ENCODE results near the gene ANG.
A peak's percentile ranks its signal among the peaks of the same experiment; 100 is the strongest.
"Not testable (repeated sequence)": the region's sequence is repeated elsewhere in the genome, so short reads cannot be mapped to it uniquely, and the experiment has no call there.

The ANG gene

GRCh38 chr14:20661197-20661596 lies 27.4 kb upstream of the ANG start:
- in situ Hi-C loops (cut with MboI; ENCODE audit: low sequenced_read_pairs): no loop called here
- DNase-seq (ENCODE audit: low spot score in 2 of 2): no peak
- Histone ChIP-seq H3K9me3 (no peaks in the 10 kb centered on the region), H3K36me3 (replicated peaks) (no peaks in the 10 kb centered on the region), H3K4me3 (no peak overlapping the region), H3K27me3 (ENCODE audit: low read depth) (no peaks in the 10 kb centered on the region), H3K4me1 (peaks cover 3% of the 10 kb centered on the region; the same call in 1 of the 2 replicates)

- peak; percentile 77 to 93 for DNase-seq (ENCODE audit: low spot score in 2 of 2)
Measured at GRCh38 chr14:20662968-20663732, 25.4 kb upstream of the ANG start.

GRCh38 chr14:20666400-20666961 lies 22.1 kb upstream of the ANG start:
- H3K4me1 ChIP-seq; H3K36me3 ChIP-seq (replicated peaks); in situ Hi-C loops (cut with MboI; ENCODE audit: low sequenced_read_pairs); H3K4me3 ChIP-seq; H3K9me3 ChIP-seq; DNase-seq (ENCODE audit: low spot score in 2 of 2); H3K27me3 ChIP-seq (ENCODE audit: low read depth): not testable (repeated sequence)

More at GRCh38 chr14:20662968-20663732, 25.4 kb upstream of the ANG start:
- H3K4me1 ChIP-seq: peaks cover 3% of the 10 kb centered on the region; the same call in 1 of the 2 replicates
- H3K27me3 ChIP-seq (ENCODE audit: low read depth): no peaks in the 10 kb centered on the region
- H3K4me3 ChIP-seq: peak overlapping the region; percentile 50
- H3K9me3 ChIP-seq: no peaks in the 10 kb centered on the region
- no peaks in the 10 kb centered on the region for H3K36me3 ChIP-seq (replicated peaks)
- in situ Hi-C loops (cut with MboI; ENCODE audit: low sequenced_read_pairs): no loop called here

GRCh38 chr14:20667957-20668356 lies 20.6 kb upstream of the ANG start:
- no peaks in the 10 kb centered on the region for H3K36me3 ChIP-seq (replicated peaks)
- no peak for DNase-seq (ENCODE audit: low spot score in 2 of 2)
- H3K9me3 ChIP-seq: no peaks in the 10 kb centered on the region
- no peak overlapping the region for H3K4me3 ChIP-seq
- H3K4me1 ChIP-seq: peaks cover 3% of the 10 kb centered on the region; the same call in 1 of the 2 replicates
- no peaks in the 10 kb centered on the region for H3K27me3 ChIP-seq (ENCODE audit: low read depth)
- in situ Hi-C loops (cut with MboI; ENCODE audit: low sequenced_read_pairs): no loop called here

- DNase-seq (ENCODE audit: low spot score in 2 of 2): no peak
- H3K4me1 ChIP-seq: no peaks in the 10 kb centered on the region
- no peaks in the 10 kb centered on the region for H3K36me3 ChIP-seq (replicated peaks)
- H3K9me3 ChIP-seq: no peaks in the 10 kb centered on the region
- in situ Hi-C loops (cut with MboI; ENCODE audit: low sequenced_read_pairs): no loop called here
- no peaks in the 10 kb centered on the region for H3K27me3 ChIP-seq (ENCODE audit: low read depth)
- no peak overlapping the region for H3K4me3 ChIP-seq
Measured at GRCh38 chr14:20668969-20669368, 19.6 kb upstream of the ANG start.

- in situ Hi-C loops (cut with MboI; ENCODE audit: low sequenced_read_pairs): no loop called here
- Histone ChIP-seq H3K4me3 (no peak overlapping the region), H3K36me3 (replicated peaks) (no peaks in the 10 kb centered on the region), H3K4me1 (no peaks in the 10 kb centered on the region; the same call in 1 of the 2 replicates), H3K9me3 (no peaks in the 10 kb centered on the region), H3K27me3 (ENCODE audit: low read depth) (peaks cover 9% of the 10 kb centered on the region)
- DNase-seq (ENCODE audit: low spot score in 2 of 2): no peak
Measured at GRCh38 chr14:20671597-20672283, 16.8 kb upstream of the ANG start.

- in situ Hi-C loops (cut with MboI; ENCODE audit: low sequenced_read_pairs): no loop called here
- no peaks in the 10 kb centered on the region for H3K36me3 ChIP-seq (replicated peaks)
- H3K4me1 ChIP-seq: peaks cover 3% of the 10 kb centered on the region; the same call in 1 of the 2 replicates
- H3K4me3 ChIP-seq: no peak overlapping the region
- DNase-seq (ENCODE audit: low spot score in 2 of 2): no peak
- H3K9me3 ChIP-seq: no peaks in the 10 kb centered on the region
- peaks cover 9% of the 10 kb centered on the region for H3K27me3 ChIP-seq (ENCODE audit: low read depth)
Measured at GRCh38 chr14:20675669-20676068, 12.9 kb upstream of the ANG start.

GRCh38 chr14:20676072-20676471 lies 12.5 kb upstream of the ANG start:
- H3K4me3 ChIP-seq: no peak overlapping the region
- H3K9me3 ChIP-seq: no peaks in the 10 kb centered on the region
- peaks cover 9% of the 10 kb centered on the region for H3K27me3 ChIP-seq (ENCODE audit: low read depth)
- no peak for DNase-seq (ENCODE audit: low spot score in 2 of 2)
- no peaks in the 10 kb centered on the region for H3K36me3 ChIP-seq (replicated peaks)
- in situ Hi-C loops (cut with MboI; ENCODE audit: low sequenced_read_pairs): no loop called here
- peaks cover 3% of the 10 kb centered on the region; the same call in 1 of the 2 replicates for H3K4me1 ChIP-seq

GRCh38 chr14:20679907-20680306 lies 8.7 kb upstream of the ANG start:
- peak; percentile 14 to 77 for DNase-seq (ENCODE audit: low spot score in 2 of 2)
- Histone ChIP-seq H3K4me3 (no peak overlapping the region), H3K9me3 (no peaks in the 10 kb centered on the region), H3K27me3 (ENCODE audit: low read depth) (peaks cover 9% of the 10 kb centered on the region), H3K4me1 (peaks cover 3% of the 10 kb centered on the region; the same call in 1 of the 2 replicates), H3K36me3 (replicated peaks) (no peaks in the 10 kb centered on the region)
- in situ Hi-C loops (cut with MboI; ENCODE audit: low sequenced_read_pairs): loop anchor here (5.0 kb wide), 1 partner anchor 48 kb away; no protein-coding TSS in a partner anchor

- no peak for DNase-seq (ENCODE audit: low spot score in 2 of 2)
- Histone ChIP-seq H3K27me3 (ENCODE audit: low read depth) (peaks cover 5% of the 10 kb centered on the region), H3K4me1 (peaks cover 6% of the 10 kb centered on the region; the same call in 1 of the 2 replicates), H3K36me3 (replicated peaks) (no peaks in the 10 kb centered on the region), H3K9me3 (no peaks in the 10 kb centered on the region), H3K4me3 (peak overlapping the region; percentile 59; the same call in 1 of the 2 replicates)
- in situ Hi-C loops (cut with MboI; ENCODE audit: low sequenced_read_pairs): loop anchor here (5.0 kb wide), 1 partner anchor 48 kb away; no protein-coding TSS in a partner anchor
Measured at GRCh38 chr14:20680363-20680762, 8.2 kb upstream of the ANG start.

GRCh38 chr14:20680843-20681347 lies 7.7 kb upstream of the ANG start:
- H3K4me3 ChIP-seq: peak overlapping the region; percentile 59
- peaks cover 6% of the 10 kb centered on the region; the same call in 1 of the 2 replicates for H3K4me1 ChIP-seq
- peaks cover 2% of the 10 kb centered on the region for H3K27me3 ChIP-seq (ENCODE audit: low read depth)
- no peaks in the 10 kb centered on the region for H3K9me3 ChIP-seq
- peak in 1 of 2 experiments; percentile 63 for DNase-seq (ENCODE audit: low spot score in 2 of 2)
- in situ Hi-C loops (cut with MboI; ENCODE audit: low sequenced_read_pairs): loop anchor here (5.0 kb wide), 1 partner anchor 49 kb away; no protein-coding TSS in a partner anchor
- H3K36me3 ChIP-seq (replicated peaks): no peaks in the 10 kb centered on the region

GRCh38 chr14:20681348-20682126 lies 7.0 kb upstream of the ANG start:
- Histone ChIP-seq H3K9me3 (no peaks in the 10 kb centered on the region), H3K27me3 (ENCODE audit: low read depth) (no peaks in the 10 kb centered on the region), H3K36me3 (replicated peaks) (no peaks in the 10 kb centered on the region), H3K4me3 (peak overlapping the region; percentile 59), H3K4me1 (peaks cover 6% of the 10 kb centered on the region; the same call in 1 of the 2 replicates)
- in situ Hi-C loops (cut with MboI; ENCODE audit: low sequenced_read_pairs): loop anchor here (5.0 kb wide), 1 partner anchor 49 kb away; no protein-coding TSS in a partner anchor
- DNase-seq (ENCODE audit: low spot score in 2 of 2): peak; percentile 81 to 90

GRCh38 chr14:20682127-20682434 lies 6.5 kb upstream of the ANG start:
- no peaks in the 10 kb centered on the region for H3K27me3 ChIP-seq (ENCODE audit: low read depth)
- peaks cover 6% of the 10 kb centered on the region; the same call in 1 of the 2 replicates for H3K4me1 ChIP-seq
- no peak for DNase-seq (ENCODE audit: low spot score in 2 of 2)
- H3K36me3 ChIP-seq (replicated peaks): no peaks in the 10 kb centered on the region
- H3K9me3 ChIP-seq: no peaks in the 10 kb centered on the region
- H3K4me3 ChIP-seq: peak overlapping the region; percentile 59
- in situ Hi-C loops (cut with MboI; ENCODE audit: low sequenced_read_pairs): loop anchor here (5.0 kb wide), 1 partner anchor 50 kb away; no protein-coding TSS in a partner anchor
